HG02885 (cell line): ENCODE measurements around the gene HMMR.

Experiments
- ATAC-seq: cut with Tn5 transposase; IDR thresholded peaks from one replicate; pipeline ENCODE4 v1.9.1; 2021; ENCODE audit warnings: mild to moderate bottlenecking; ENCODE audit not compliant: unreplicated experiment, poor library complexity

Gene HMMR

DNA sequence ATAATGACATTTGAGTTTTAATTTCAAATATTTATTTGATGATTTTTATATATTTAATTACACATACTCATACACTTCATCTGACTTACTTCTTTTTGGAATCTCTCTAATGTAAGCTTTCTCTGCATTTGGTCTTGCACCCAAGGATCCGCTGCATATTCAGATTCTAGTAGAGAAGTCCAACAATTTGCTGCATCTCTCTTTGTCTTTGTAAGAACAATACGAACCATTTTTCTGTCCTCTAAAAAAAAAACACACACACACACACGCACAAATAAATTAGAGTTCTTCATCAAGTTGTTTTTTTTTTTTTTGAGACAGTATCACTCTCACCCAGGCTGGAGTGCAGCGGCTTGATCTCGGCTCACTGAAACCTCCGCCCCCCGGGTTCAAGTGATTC, 3.6 kb upstream of the HMMR start:
- ATAC-seq, result no peak

GRCh38 chr5:163458778-163459385, 1.6 kb upstream of the HMMR start:
- ATAC-seq, result no peak

DNA sequence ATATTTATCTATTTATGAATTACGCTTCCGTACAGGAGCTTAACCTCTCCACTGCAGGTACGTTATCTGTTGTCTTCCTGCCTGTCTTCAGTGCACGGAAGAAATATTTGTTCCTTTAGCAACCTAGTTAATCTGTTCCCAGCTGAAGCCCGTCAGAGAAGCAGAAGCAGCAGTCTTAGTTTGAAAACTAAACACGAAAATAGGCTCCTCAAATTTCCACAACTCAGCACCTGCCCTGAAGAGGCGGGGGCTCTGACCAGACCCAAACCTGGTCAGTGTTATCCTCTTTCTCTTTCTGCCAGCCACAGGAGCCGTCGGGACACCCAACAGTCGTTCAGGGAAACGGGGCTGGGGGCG, 992 bp upstream of the HMMR start:
- ATAC-seq, result peak; percentile 2

- peak; percentile 80 for ATAC-seq
Measured at GRCh38 chr5:163459819-163460561, 442 bp upstream of the HMMR start, which contains the start of gene NUDCD2. TSS of gene NUDCD2 (minus strand) at chr5:163460102. CDS start at chr5:163460050, 52 bp downstream.

GRCh38 chr5:163463063-163463435, 2.6 kb downstream of the HMMR start:
- no peak for ATAC-seq

DNA sequence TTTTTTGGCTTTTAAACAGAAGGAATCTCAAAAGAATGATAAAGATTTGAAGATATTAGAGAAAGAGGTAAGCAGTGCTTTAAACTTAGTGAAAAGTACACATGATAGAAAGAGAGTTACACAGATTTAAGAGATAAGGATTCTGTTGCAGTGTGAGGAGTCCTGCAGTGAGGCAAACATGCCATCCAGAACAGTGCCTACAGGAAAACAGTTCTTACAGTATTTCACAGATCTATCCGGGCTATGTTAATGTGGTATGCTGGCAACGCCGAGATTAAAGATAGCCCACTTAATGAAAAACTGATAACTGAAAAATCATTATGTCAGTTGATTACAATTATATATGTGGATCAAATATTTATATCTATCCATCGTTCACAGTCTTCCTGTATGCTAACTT, 7.2 kb downstream of the HMMR start:
- ATAC-seq, result no peak

- no peak for ATAC-seq
Measured at GRCh38 chr5:163473635-163474243, 13.3 kb downstream of the HMMR start.

- ATAC-seq, result no peak
Measured at GRCh38 chr5:163475411-163475810, 15.0 kb downstream of the HMMR start.

DNA sequence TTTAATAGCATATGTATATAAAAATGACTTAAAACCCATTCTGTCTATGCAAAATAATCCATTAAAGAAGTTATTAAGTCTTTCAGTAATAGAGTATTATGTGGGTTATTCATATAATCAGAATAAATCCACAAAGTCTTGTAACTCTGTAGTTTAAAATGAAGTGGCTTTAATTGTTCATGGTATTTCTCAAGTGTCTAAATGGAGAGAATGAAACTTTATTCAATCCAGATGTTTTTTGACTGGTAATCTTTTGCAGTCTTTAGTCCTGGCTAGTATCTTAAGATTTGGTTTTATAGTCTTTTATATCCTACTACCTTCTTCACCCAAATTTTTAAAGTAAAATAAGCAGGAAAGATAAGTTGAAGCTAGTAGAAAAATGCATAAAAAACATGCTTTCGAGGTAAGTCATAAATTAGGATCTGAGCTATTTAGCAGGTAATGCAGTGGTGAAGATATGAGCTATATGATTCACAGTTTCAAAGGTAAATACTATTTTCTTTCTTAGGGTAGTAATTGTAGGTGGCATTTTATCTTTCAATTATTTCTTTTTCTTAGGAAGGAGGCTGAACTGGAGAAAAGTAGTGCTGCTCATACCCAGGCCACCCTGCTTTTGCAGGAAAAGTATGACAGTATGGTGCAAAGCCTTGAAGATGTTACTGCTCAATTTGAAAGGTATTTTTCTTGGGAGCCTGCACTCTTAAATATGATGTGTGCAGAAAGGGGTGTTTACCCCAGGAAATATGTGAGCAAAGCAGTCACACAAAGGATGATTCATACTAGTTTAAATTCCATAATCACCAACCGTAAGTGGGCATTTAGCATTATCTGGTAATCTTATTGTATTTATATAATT, 17.9 kb downstream of the HMMR start:
- no peak for ATAC-seq

GRCh38 chr5:163478982-163479271, 18.5 kb downstream of the HMMR start:
- no peak for ATAC-seq

GRCh38 chr5:163489055-163489744, 28.8 kb downstream of the HMMR start:
- ATAC-seq, result no peak

DNA sequence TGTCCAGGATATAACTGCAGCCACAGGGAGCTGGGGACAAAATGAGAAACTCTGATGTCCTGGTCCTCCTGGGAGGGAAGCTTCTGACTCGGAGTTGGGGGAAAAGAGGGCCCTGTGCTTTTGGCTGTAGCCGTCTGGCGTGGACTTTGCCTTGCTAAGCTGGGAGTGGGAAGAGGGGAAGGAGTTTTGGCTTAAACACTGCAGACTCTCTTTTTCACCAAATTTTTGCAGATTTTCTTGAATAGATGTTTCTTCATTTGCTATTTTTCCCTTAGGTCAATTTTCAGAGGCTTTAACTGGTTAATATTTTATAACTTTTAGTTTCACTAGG, 29.3 kb downstream of the HMMR start:
- ATAC-seq, result no peak

GRCh38 chr5:163496286-163496685, 35.9 kb downstream of the HMMR start:
- no peak for ATAC-seq

DNA sequence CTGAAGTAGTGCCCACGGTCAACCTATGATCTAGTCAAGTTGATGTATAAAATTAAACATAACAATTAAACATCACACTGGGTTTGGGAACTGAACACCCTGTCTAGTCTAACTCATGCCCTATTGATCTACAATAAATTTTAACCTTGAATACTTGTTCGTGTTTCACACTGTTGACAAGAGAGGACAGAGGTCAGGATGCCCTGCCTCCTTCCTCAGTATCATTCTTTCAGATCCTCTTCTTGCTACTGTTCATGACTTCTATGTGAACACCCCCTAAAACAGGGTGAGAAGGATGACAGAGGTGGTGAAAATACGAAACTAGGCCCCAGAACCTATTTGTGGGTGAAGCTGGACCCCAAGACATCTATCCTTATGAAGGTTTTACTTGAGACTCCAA, 36.9 kb downstream of the HMMR start:
- peak; percentile 74 for ATAC-seq

DNA sequence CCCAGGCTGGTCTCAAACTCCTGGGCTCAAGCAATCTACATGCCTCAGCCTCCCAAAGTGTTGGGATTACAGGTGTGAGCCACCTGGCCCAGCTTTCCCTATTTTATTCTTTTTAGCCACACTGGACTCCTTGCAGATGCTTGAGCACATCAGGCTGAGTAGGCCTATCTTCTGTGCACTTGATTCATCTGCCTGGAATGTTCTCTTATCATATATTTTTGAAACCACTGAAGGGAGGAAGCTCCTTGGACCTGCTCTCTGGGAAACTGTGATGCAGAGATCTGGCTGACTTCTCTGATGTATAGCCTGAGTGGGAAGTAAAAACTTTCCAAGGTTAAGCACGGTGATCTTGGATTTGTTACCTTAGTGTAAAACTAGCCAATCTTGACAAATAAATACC, 38.5 kb downstream of the HMMR start:
- ATAC-seq, result no peak

DNA sequence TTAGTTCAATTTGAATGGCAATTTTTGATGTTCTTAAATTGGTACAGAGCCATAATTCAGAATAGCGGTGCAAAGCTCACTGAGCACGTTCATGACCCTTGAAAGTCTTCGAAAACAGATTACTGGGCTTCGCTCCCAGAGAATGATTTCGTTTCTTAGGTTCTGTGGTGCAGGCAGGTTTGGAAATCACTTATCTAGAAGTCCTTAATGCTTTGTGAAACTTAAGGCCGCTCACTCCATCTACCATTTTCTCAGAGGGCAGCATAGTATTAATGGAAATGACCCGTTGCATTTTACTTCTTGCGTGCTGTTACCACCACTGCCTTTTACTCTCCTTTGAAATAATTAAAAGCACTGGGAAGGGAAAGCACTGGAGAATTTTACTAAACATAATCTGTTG, 42.1 kb downstream of the HMMR start:
- ATAC-seq, result no peak

- peak; percentile 10 for ATAC-seq
Measured at GRCh38 chr5:163503106-163504078, 43.0 kb downstream of the HMMR start.

GRCh38 chr5:163504079-163504931, 43.9 kb downstream of the HMMR start:
- ATAC-seq, result no peak

GRCh38 chr5:163505049-163505367, 44.6 kb downstream of the HMMR start:
- ATAC-seq, result peak; percentile 1
